SK-N-SH (cell line): ENCODE measurements around the gene DOK1. TPM values are rescaled to one million over a fixed set of nuclear protein-coding genes. Genes with fewer than 3 reads are reported as not detected.

Experiments
- CTCF ChIA-PET: fragments of 300-600, 350-600 bp; formaldehyde crosslinking; extraction: SDS; loops from one replicate; lab custom pipeline; 2021; lab: Yijun Ruan, JAX
- POLR2A ChIA-PET: fragments of 350-600 bp; sonication (Branson Sonifier 250); formaldehyde crosslinking; extraction: SDS; loops from one replicate; lab custom pipeline; 2020; ENCODE audit warnings: antibody characterized with exemption, inconsistent platforms; lab: Yijun Ruan, JAX
- DNase-seq: peaks from one replicate; pipeline ENCODE4 v3.0.0; 2012
- H2AFZ ChIP-seq: fragments of 200-600 bp; sonication (generic); 2 replicates; pipeline ENCODE4 v1.8.1; 2016; ENCODE audit warnings: antibody characterized with exemption, mild to moderate bottlenecking, low read depth
- H3F3A ChIP-seq: fragments of 200-600 bp; sonication (generic); replicated peaks from 2 replicates; pipeline ENCODE3; 2016; ENCODE audit warnings: antibody characterized with exemption, mild to moderate bottlenecking; ENCODE audit not compliant: insufficient read depth
- H3K27ac ChIP-seq, 2 experiments: fragments of 200-500 bp in 1 of 2; fragments of 200-600 bp in 1 of 2; sonication (Bioruptor generic) in 1 of 2; sonication (generic), shearing (Covaris generic) in 1 of 2; 2 replicates each; pipeline versions ENCODE4 v1.5.1 to v1.6.1; 2014 to 2016; ENCODE audit warnings: low read depth in 2 of 2, inconsistent platforms in 1 of 2, low read length in 1 of 2, mild to moderate bottlenecking in 1 of 2, mixed read lengths in 1 of 2
- H3K27me3 ChIP-seq: fragments of 200-600 bp; sonication (generic), shearing (Covaris generic); 2 replicates; pipeline ENCODE4 v1.6.1; 2016; ENCODE audit warnings: mixed run types; ENCODE audit not compliant: insufficient read depth
- H3K36me3 ChIP-seq, 2 experiments: fragments of 200-500 bp in 1 of 2; fragments of 200-600 bp in 1 of 2; sonication (Bioruptor generic) in 1 of 2; sonication (generic) in 1 of 2; replicated peaks in 1 of 2; 2 replicates each; pipeline versions ENCODE3 to v1.5.1; 2014 to 2016; ENCODE audit warnings: low read length in 1 of 2, mild to moderate bottlenecking in 1 of 2; ENCODE audit not compliant: insufficient read depth in 2 of 2, control insufficient read depth in 1 of 2
- H3K4me1 ChIP-seq, 2 experiments: fragments of 200-500 bp in 1 of 2; fragments of 200-600 bp in 1 of 2; sonication (Bioruptor generic) in 1 of 2; sonication (generic), shearing (Covaris generic) in 1 of 2; 2 replicates each; pipeline versions ENCODE4 v1.5.1 to v1.6.1; 2014 to 2016; ENCODE audit warnings: low read depth in 1 of 2, low read length in 1 of 2, mixed run types in 1 of 2; ENCODE audit not compliant: insufficient read depth in 2 of 2, control insufficient read depth in 1 of 2
- H3K4me2 ChIP-seq: fragments of 200-600 bp; sonication (generic), shearing (Covaris generic); 2 replicates; pipeline ENCODE4 v1.6.1; 2017; ENCODE audit warnings: mixed run types
- H3K4me3 ChIP-seq, 2 experiments: fragments of 200-500 bp in 1 of 2; fragments of 200-600 bp in 1 of 2; sonication (Bioruptor generic) in 1 of 2; sonication (generic), shearing (Covaris generic) in 1 of 2; 2 replicates each; pipeline versions ENCODE4 v1.5.1 to v1.8.1; 2014 to 2016; ENCODE audit warnings: low read depth in 2 of 2, inconsistent platforms in 1 of 2, low read length in 1 of 2, mild to moderate bottlenecking in 1 of 2, mixed read lengths in 1 of 2, moderate library complexity in 1 of 2
- H3K79me2 ChIP-seq: fragments of 200-600 bp; sonication (generic); 2 replicates; pipeline ENCODE4 v1.8.1; 2017; ENCODE audit warnings: mild to moderate bottlenecking; ENCODE audit not compliant: insufficient read depth
- H3K9ac ChIP-seq: fragments of 200-600 bp; sonication (generic); 2 replicates; pipeline ENCODE4 v1.6.1; 2017; ENCODE audit warnings: mixed run types
- H3K9me2 ChIP-seq: fragments of 200-600 bp; sonication (generic); 2 replicates; pipeline ENCODE4 v1.6.1; 2017; ENCODE audit warnings: mixed run types
- H3K9me3 ChIP-seq: fragments of 200-600 bp; sonication (generic); 2 replicates; pipeline ENCODE4 v1.6.1; 2017; ENCODE audit warnings: mixed run types, mild to moderate bottlenecking, moderate library complexity
- H4K20me1 ChIP-seq: fragments of 200-600 bp; sonication (generic); 2 replicates; pipeline ENCODE4 v1.6.1; 2017; ENCODE audit warnings: mild to moderate bottlenecking, mixed run types; ENCODE audit not compliant: insufficient read depth
- CHD2 ChIP-seq: fragments of 150-350 bp; IDR thresholded peaks from 2 replicates; pipeline ENCODE4 v1.6.1; 2018; ENCODE audit warnings: low read length; ENCODE audit not compliant: partially characterized antibody
- MXI1 ChIP-seq: IDR thresholded peaks from 2 replicates; pipeline ENCODE4 v1.6.1; 2012; ENCODE audit warnings: mild to moderate bottlenecking, low read depth, low read length, improper control_type of control experiment
- NRF1 ChIP-seq: IDR thresholded peaks from 2 replicates; pipeline ENCODE4 v1.6.1; 2012; ENCODE audit warnings: low read depth, mild to moderate bottlenecking, low read length
- RAD21 ChIP-seq: IDR thresholded peaks from 2 replicates; pipeline ENCODE4 v1.6.1; 2012; ENCODE audit warnings: mild to moderate bottlenecking, low read length
- WGBS: methylation state at CpG from one replicate; pipeline ENCODE4 v1.1.6; 2017; ENCODE audit warnings: low lambda C conversion rate; 5-methylcytosine and 5-hydroxymethylcytosine counted together
- polyA plus RNA-seq, 3 experiments: library from polyadenylated mRNA; depleted of rRNA; stranded (reverse); fragments of >200 nt; gene quantifications; 2 replicates each; pipeline ENCODE4 v1.2.3, GENCODE V29; 2012
- TF ChIP-seq, protein P1 (sequence below): IDR thresholded peaks from 2 replicates; pipeline ENCODE4 v1.4.0; 2012; ENCODE audit warnings: low read depth
- TF ChIP-seq, protein P2 (sequence below): IDR thresholded peaks from 2 replicates; pipeline ENCODE4 v1.4.0; 2012; ENCODE audit warnings: low read depth, borderline replicate concordance

The DOK1 gene
- polyA plus RNA-seq, 1 of the 3 experiments (the other 2 are of a cell fraction), result 25.3 TPM

DNA sequence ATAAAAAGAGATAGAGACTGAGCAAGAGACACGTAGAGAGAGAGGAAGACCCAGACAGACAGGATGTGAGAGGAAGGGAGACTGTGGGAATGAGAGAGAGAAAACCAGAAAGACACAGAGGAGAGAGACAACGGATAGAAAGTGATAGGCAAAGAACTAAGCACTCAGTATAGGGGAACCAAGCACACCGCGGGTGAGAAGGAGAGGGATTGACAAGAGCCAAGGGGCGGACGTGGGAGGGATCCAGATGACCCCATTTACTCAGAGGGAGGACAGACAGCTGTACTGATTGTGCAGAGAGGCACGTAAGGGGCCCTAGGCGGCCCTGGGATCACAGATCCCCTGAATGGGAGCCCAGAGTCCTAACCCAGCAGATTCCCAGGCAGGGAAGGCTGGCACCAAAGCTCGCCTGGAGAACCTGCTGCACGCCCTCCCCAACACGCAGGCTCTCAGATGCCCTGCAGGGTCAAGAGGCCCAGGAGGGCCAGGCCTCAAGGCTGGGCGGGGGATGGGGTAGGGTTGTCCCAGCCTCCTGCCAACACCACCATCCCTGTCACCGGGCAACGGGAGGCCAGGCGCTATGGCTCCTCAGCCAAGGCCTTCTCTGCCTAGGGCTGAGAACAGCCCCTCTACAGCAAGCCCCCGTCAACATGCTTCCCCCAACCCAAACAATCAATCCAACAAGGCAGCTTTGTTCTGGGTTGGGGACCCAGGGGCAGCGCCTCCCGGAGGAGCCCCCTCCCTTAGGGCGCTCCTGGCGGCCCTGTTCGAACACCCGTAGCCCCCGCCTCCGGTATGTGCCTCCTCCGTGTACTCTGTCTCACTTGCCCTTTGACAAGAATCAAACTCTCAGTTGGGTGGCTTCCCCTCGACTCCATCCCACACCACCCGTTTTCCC is 1.4 kb upstream of the DOK1 start:
- H3K9me3 ChIP-seq, result no peaks in the 10 kb centered on the region
- 26% methylated on average over 22 of the region's 27 CpGs for WGBS
- peak overlapping the region; percentile 91 for H3K9ac ChIP-seq
- peaks cover 66% of the 10 kb centered on the region for H3K79me2 ChIP-seq
- peak overlapping the region; percentile 98 for H3K4me2 ChIP-seq
- DNase-seq, result peak; percentile 76
- peak overlapping the region; percentile 86 to 91 for H3K4me3 ChIP-seq
- H4K20me1 ChIP-seq, result no peaks in the 10 kb centered on the region
- peaks cover 9 to 43% of the 10 kb centered on the region in 2 experiments; a peak in 3 of 4 replicates for H3K4me1 ChIP-seq
- CTCF ChIA-PET, result interaction anchor here (1.0 to 1.7 kb wide), 7 partner anchors 21 to 70 kb away, joined by 3 to 10 read pairs (median 5); partner anchors contain the start of genes CCDC142 and TTC31
- POLR2A ChIA-PET, result interaction anchor here (0.6 to 1.6 kb wide), 4 partner anchors 38 to 98 kb away, joined by 3 to 4 read pairs (median 3); partner anchors contain the start of genes INO80B, TLX2 and WBP1
- H3K27ac ChIP-seq, result peak overlapping the region; percentile 92 to 95
- peaks cover 21 to 24% of the 10 kb centered on the region in 2 experiments for H3K36me3 ChIP-seq
- no peaks in the 10 kb centered on the region for H3K27me3 ChIP-seq
- TF ChIP-seq, protein P1, sequence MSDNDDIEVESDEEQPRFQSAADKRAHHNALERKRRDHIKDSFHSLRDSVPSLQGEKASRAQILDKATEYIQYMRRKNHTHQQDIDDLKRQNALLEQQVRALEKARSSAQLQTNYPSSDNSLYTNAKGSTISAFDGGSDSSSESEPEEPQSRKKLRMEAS, result no peak
- peak; percentile 30 for TF ChIP-seq CHD2
- TF ChIP-seq, all 33 proteins: peak for 1
- Histone ChIP-seq H2AFZ (peak overlapping the region; percentile 86), H3K9me2 (no peaks in the 10 kb centered on the region), H3F3A (peaks cover 19% of the 10 kb centered on the region)

DNA sequence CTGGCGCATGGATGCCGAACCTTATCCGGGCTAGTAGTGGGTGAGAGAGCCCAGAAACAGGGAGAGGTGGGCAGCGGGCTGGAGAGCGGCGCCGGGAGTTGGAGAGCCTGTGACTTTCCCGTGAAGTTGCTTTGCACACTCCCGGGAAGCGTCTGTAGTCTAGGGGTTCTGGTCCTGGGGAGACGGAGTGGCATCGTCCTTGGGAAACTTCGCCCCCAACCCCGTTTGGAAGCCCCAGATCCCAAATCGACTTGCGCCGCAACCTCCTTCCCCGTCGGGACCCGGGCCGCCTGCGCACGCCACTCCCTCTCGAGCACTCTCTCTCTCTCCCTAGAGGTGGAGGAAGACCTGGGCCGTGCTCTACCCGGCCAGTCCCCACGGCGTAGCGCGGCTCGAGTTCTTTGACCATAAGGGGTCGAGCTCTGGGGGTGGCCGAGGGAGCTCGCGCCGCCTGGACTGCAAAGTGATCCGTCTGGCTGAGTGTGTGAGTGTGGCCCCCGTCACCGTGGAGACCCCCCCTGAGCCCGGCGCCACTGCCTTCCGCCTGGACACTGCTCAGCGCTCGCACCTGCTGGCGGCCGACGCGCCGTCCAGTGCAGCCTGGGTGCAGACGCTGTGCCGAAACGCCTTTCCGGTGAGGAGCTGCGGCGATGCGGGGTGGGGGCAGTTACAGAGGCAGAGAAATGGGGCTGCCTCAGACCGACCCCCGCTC is 456 bp downstream of the DOK1 start:
- POLR2A ChIA-PET, result no interaction called here
- H3K27me3 ChIP-seq, result no peaks in the 10 kb centered on the region
- no peaks in the 10 kb centered on the region for H4K20me1 ChIP-seq
- peaks cover 59% of the 10 kb centered on the region for H3K79me2 ChIP-seq
- peak overlapping the region; percentile 86 to 91 for H3K4me3 ChIP-seq
- peaks cover 5 to 28% of the 10 kb centered on the region in 2 experiments; a peak in 1 of 4 replicates for H3K4me1 ChIP-seq
- TF ChIP-seq RAD21 (no peak), NRF1 (0 out of 2 replicates have a peak, but pooled peaks have one; percentile 32), MXI1 (0 out of 2 replicates have a peak, but pooled peaks have one; percentile 8)
- TF ChIP-seq, protein P2, sequence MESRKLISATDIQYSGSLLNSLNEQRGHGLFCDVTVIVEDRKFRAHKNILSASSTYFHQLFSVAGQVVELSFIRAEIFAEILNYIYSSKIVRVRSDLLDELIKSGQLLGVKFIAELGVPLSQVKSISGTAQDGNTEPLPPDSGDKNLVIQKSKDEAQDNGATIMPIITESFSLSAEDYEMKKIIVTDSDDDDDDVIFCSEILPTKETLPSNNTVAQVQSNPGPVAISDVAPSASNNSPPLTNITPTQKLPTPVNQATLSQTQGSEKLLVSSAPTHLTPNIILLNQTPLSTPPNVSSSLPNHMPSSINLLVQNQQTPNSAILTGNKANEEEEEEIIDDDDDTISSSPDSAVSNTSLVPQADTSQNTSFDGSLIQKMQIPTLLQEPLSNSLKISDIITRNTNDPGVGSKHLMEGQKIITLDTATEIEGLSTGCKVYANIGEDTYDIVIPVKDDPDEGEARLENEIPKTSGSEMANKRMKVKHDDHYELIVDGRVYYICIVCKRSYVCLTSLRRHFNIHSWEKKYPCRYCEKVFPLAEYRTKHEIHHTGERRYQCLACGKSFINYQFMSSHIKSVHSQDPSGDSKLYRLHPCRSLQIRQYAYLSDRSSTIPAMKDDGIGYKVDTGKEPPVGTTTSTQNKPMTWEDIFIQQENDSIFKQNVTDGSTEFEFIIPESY, result no peak
- TF ChIP-seq, all 33 proteins: peak for 2
- DNase-seq, result peak; percentile 73
- peaks cover 20% of the 10 kb centered on the region for H3F3A ChIP-seq
- CTCF ChIA-PET, result interaction anchor here (1.2 to 1.3 kb wide), 3 partner anchors 9 to 41 kb away, joined by 3 to 8 read pairs (median 5); no protein-coding TSS in a partner anchor
- H2AFZ ChIP-seq, result peak overlapping the region; percentile 91; the same call in 1 of the 2 replicates
- 62% methylated on average over 44 of the region's 58 CpGs for WGBS
- no peaks in the 10 kb centered on the region for H3K9me3 ChIP-seq
- peaks cover 18 to 20% of the 10 kb centered on the region in 2 experiments for H3K36me3 ChIP-seq
- peak overlapping the region; percentile 98 for H3K4me2 ChIP-seq
- peak overlapping the region; percentile 91 for H3K9ac ChIP-seq
- H3K27ac ChIP-seq, result peak overlapping the region; percentile 17 to 95; a peak in 3 of 4 replicates
- no peaks in the 10 kb centered on the region for H3K9me2 ChIP-seq
